HEK293 (cell line): ENCODE measurements around the gene MYCBPAP.

Experiments
- CTCF ChIA-PET: fragments of 350-600 bp; formaldehyde crosslinking; extraction: SDS; loops from one replicate; lab custom pipeline; 2021; ENCODE audit warnings: antibody characterized with exemption; lab: Yijun Ruan, JAX
- POLR2A ChIA-PET: fragments of 300-600 bp; formaldehyde crosslinking; extraction: SDS; loops from one replicate; lab custom pipeline; 2020; ENCODE audit warnings: antibody characterized with exemption, inconsistent platforms; lab: Yijun Ruan, JAX
- H3K27ac ChIP-seq: fragments of 200-500 bp; sonication (Bioruptor generic); 2 replicates; pipeline ENCODE4 v1.5.1; 2014; ENCODE audit warnings: low read depth, low read length, control low read depth, inconsistent platforms; ENCODE audit errors: extremely low read depth
- H3K36me3 ChIP-seq, 2 experiments: fragments of 200-500 bp in 1 of 2; sonication (Bioruptor generic) in 1 of 2; 1 replicate in 1 of 2; 2 replicates in 1 of 2; pipeline ENCODE4 v1.5.1; 2014 to 2017; ENCODE audit warnings: inconsistent platforms in 2 of 2, low read length in 2 of 2; ENCODE audit not compliant: control insufficient read depth in 2 of 2, insufficient read depth in 1 of 2
- H3K4me1 ChIP-seq: fragments of 200-500 bp; sonication (Bioruptor generic); 2 replicates; pipeline ENCODE4 v1.5.1; 2014; ENCODE audit warnings: mild to moderate bottlenecking, low read length, inconsistent platforms; ENCODE audit not compliant: control insufficient read depth, insufficient read depth
- H3K4me3 ChIP-seq: 2 replicates; pipeline ENCODE4 v1.5.1; 2011; ENCODE audit warnings: low read depth, mild to moderate bottlenecking, control low read depth, low read length, moderate library complexity
- H3K9me3 ChIP-seq: fragments of 200-500 bp; sonication (Bioruptor generic); 2 replicates; pipeline ENCODE4 v1.5.1; 2014; ENCODE audit warnings: low read depth, low read length, inconsistent platforms; ENCODE audit not compliant: control insufficient read depth, insufficient read depth
- GFI1B ChIP-seq: fragments of 450-650 bp; formaldehyde crosslinking; IDR thresholded peaks from 2 replicates; pipeline ENCODE4 v1.5.1; 2016; ENCODE audit warnings: missing biosample characterization, missing genetic modification characterization
- KLF8 ChIP-seq: fragments of 450-650 bp; formaldehyde crosslinking; IDR thresholded peaks from 2 replicates; pipeline ENCODE4 v1.5.1; 2016; ENCODE audit warnings: missing biosample characterization, missing genetic modification characterization
- SCRT2 ChIP-seq: fragments of 450-650 bp; formaldehyde crosslinking; IDR thresholded peaks from 2 replicates; pipeline ENCODE4 v1.5.1; 2016; ENCODE audit warnings: missing biosample characterization, missing genetic modification characterization
- SP3 ChIP-seq: fragments of 450-650 bp; formaldehyde crosslinking; IDR thresholded peaks from 2 replicates; pipeline ENCODE4 v1.5.1; 2016; ENCODE audit warnings: missing biosample characterization, missing genetic modification characterization
- YY2 ChIP-seq: fragments of 450-650 bp; formaldehyde crosslinking; IDR thresholded peaks from 2 replicates; pipeline ENCODE4 v1.5.1; 2016; ENCODE audit warnings: missing biosample characterization, missing genetic modification characterization
- ZEB2 ChIP-seq: fragments of 450-650 bp; formaldehyde crosslinking; IDR thresholded peaks from 2 replicates; pipeline ENCODE4 v1.5.1; 2016; ENCODE audit warnings: missing biosample characterization, missing genetic modification characterization
- ZFP37 ChIP-seq: fragments of 450-650 bp; formaldehyde crosslinking; IDR thresholded peaks from 2 replicates; pipeline ENCODE4 v1.5.1; 2016; ENCODE audit warnings: missing biosample characterization, missing genetic modification characterization
- ZFP41 ChIP-seq: fragments of 450-650 bp; formaldehyde crosslinking; IDR thresholded peaks from 2 replicates; pipeline ENCODE4 v1.5.1; 2016; ENCODE audit warnings: missing biosample characterization, missing genetic modification characterization, borderline replicate concordance
- ZNF19 ChIP-seq: fragments of 450-650 bp; formaldehyde crosslinking; IDR thresholded peaks from 2 replicates; pipeline ENCODE4; 2016; ENCODE audit warnings: missing biosample characterization, missing genetic modification characterization, low read depth
- ZNF23 ChIP-seq: fragments of 450-650 bp; formaldehyde crosslinking; IDR thresholded peaks from 2 replicates; pipeline ENCODE4 v1.5.1; 2016; ENCODE audit warnings: missing biosample characterization, missing genetic modification characterization, borderline replicate concordance
- ZNF302 ChIP-seq: fragments of 450-650 bp; formaldehyde crosslinking; IDR thresholded peaks from 2 replicates; pipeline ENCODE4 v1.5.1; 2016; ENCODE audit warnings: missing biosample characterization, missing genetic modification characterization, low read depth
- ZNF37A ChIP-seq: fragments of 450-650 bp; IDR thresholded peaks from 2 replicates; pipeline ENCODE4 v1.5.1; 2018; ENCODE audit warnings: missing biosample characterization, missing genetic modification characterization
- ZNF394 ChIP-seq: fragments of 450-650 bp; formaldehyde crosslinking; IDR thresholded peaks from 2 replicates; pipeline ENCODE4 v1.5.1; 2016; ENCODE audit warnings: missing biosample characterization, missing genetic modification characterization, mild to moderate bottlenecking, moderate library complexity, borderline replicate concordance
- ZNF423 ChIP-seq: fragments of 450-650 bp; formaldehyde crosslinking; IDR thresholded peaks from 2 replicates; pipeline ENCODE4 v1.5.1; 2016; ENCODE audit warnings: missing biosample characterization, missing genetic modification characterization
- ZNF654 ChIP-seq: fragments of 450-650 bp; formaldehyde crosslinking; IDR thresholded peaks from 2 replicates; pipeline ENCODE4 v1.5.1; 2016; ENCODE audit warnings: low read depth, missing biosample characterization, missing genetic modification characterization
- ZNF660 ChIP-seq: fragments of 450-650 bp; IDR thresholded peaks from 2 replicates; pipeline ENCODE4 v1.5.1; 2018; ENCODE audit warnings: missing biosample characterization, mild to moderate bottlenecking, missing genetic modification characterization
- ZNF777 ChIP-seq: fragments of 450-650 bp; formaldehyde crosslinking; IDR thresholded peaks from 2 replicates; pipeline ENCODE4 v1.5.1; 2017; ENCODE audit warnings: missing biosample characterization, missing genetic modification characterization, borderline replicate concordance
- ZSCAN16 ChIP-seq: fragments of 450-650 bp; formaldehyde crosslinking; IDR thresholded peaks from 2 replicates; pipeline ENCODE4 v1.5.1; 2016; ENCODE audit warnings: missing biosample characterization, missing genetic modification characterization
- ZSCAN30 ChIP-seq: fragments of 450-650 bp; IDR thresholded peaks from 2 replicates; pipeline ENCODE4 v1.5.1; 2018; ENCODE audit warnings: missing biosample characterization, mild to moderate bottlenecking, missing genetic modification characterization, moderate library complexity
- TF ChIP-seq, protein P1 (sequence below): fragments of 450-650 bp; formaldehyde crosslinking; IDR thresholded peaks from 2 replicates; pipeline ENCODE4 v1.5.1; 2016; ENCODE audit warnings: missing biosample characterization, missing genetic modification characterization
- TF ChIP-seq, protein P2 (sequence below): fragments of 450-650 bp; formaldehyde crosslinking; IDR thresholded peaks from 2 replicates; pipeline ENCODE4 v1.5.1; 2016; ENCODE audit warnings: missing biosample characterization, missing genetic modification characterization
- TF ChIP-seq, protein P3 (sequence below): fragments of 450-650 bp; formaldehyde crosslinking; IDR thresholded peaks from 2 replicates; pipeline ENCODE4 v1.5.1; 2016; ENCODE audit warnings: missing biosample characterization, missing genetic modification characterization
- TF ChIP-seq, protein P4 (sequence below): fragments of 450-650 bp; formaldehyde crosslinking; IDR thresholded peaks from 2 replicates; pipeline ENCODE4 v1.5.1; 2017; ENCODE audit warnings: missing biosample characterization, missing genetic modification characterization
- TF ChIP-seq, protein P5 (sequence below): fragments of 450-650 bp; formaldehyde crosslinking; IDR thresholded peaks from 2 replicates; pipeline ENCODE4 v1.5.1; 2016; ENCODE audit warnings: missing biosample characterization, missing genetic modification characterization
- TF ChIP-seq, protein P6 (sequence below): fragments of 450-650 bp; formaldehyde crosslinking; IDR thresholded peaks from 2 replicates; pipeline ENCODE4 v1.5.1; 2016; ENCODE audit warnings: missing biosample characterization, missing genetic modification characterization, low read depth

The MYCBPAP gene

DNA sequence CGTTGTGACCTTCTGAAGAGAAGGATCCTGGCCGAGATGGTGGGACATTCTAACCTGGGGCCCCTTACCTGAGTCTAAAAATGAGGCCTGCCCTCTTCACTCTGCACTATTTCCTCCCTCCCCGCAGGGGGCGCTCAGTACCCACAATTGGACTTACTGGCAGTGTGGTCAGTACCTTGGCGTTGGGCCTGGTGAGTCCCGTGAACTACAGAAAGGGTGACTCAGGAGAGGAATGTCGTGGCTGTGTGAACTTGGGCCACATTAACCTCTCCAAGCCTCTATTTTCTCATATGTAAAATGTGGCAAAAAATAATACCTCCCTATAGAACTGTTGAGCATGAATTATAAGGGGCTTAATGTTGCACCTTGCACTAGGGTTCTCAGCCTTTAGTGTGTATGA is 25.7 kb upstream of the MYCBPAP start (continued):
- TF ChIP-seq SCRT2 (tag by site-specific recombination) (peak; percentile 35; the same call in 1 of the 2 replicates), ZNF19 (tag by site-specific recombination) (no peak), ZEB2 (0 out of 2 replicates have a peak, but pooled peaks have one; percentile 22), ZSCAN30 (tag by site-specific recombination) (0 out of 2 replicates have a peak, but pooled peaks have one; percentile 21), ZNF660 (peak; percentile 85), SP3 (no peak; the same call in 1 of the 2 replicates), ZNF23 (tag by site-specific recombination) (no peak), ZNF777 (no peak), ZNF654 (tag by site-specific recombination) (peak; percentile 85), ZFP37 (tag by site-specific recombination) (0 out of 2 replicates have a peak, but pooled peaks have one; percentile 53), ZNF394 (tag by site-specific recombination) (peak; percentile 22; the same call in 1 of the 2 replicates)
- TF ChIP-seq, protein P1, sequence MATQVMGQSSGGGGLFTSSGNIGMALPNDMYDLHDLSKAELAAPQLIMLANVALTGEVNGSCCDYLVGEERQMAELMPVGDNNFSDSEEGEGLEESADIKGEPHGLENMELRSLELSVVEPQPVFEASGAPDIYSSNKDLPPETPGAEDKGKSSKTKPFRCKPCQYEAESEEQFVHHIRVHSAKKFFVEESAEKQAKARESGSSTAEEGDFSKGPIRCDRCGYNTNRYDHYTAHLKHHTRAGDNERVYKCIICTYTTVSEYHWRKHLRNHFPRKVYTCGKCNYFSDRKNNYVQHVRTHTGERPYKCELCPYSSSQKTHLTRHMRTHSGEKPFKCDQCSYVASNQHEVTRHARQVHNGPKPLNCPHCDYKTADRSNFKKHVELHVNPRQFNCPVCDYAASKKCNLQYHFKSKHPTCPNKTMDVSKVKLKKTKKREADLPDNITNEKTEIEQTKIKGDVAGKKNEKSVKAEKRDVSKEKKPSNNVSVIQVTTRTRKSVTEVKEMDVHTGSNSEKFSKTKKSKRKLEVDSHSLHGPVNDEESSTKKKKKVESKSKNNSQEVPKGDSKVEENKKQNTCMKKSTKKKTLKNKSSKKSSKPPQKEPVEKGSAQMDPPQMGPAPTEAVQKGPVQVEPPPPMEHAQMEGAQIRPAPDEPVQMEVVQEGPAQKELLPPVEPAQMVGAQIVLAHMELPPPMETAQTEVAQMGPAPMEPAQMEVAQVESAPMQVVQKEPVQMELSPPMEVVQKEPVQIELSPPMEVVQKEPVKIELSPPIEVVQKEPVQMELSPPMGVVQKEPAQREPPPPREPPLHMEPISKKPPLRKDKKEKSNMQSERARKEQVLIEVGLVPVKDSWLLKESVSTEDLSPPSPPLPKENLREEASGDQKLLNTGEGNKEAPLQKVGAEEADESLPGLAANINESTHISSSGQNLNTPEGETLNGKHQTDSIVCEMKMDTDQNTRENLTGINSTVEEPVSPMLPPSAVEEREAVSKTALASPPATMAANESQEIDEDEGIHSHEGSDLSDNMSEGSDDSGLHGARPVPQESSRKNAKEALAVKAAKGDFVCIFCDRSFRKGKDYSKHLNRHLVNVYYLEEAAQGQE: no peak
- TF ChIP-seq, protein P2, sequence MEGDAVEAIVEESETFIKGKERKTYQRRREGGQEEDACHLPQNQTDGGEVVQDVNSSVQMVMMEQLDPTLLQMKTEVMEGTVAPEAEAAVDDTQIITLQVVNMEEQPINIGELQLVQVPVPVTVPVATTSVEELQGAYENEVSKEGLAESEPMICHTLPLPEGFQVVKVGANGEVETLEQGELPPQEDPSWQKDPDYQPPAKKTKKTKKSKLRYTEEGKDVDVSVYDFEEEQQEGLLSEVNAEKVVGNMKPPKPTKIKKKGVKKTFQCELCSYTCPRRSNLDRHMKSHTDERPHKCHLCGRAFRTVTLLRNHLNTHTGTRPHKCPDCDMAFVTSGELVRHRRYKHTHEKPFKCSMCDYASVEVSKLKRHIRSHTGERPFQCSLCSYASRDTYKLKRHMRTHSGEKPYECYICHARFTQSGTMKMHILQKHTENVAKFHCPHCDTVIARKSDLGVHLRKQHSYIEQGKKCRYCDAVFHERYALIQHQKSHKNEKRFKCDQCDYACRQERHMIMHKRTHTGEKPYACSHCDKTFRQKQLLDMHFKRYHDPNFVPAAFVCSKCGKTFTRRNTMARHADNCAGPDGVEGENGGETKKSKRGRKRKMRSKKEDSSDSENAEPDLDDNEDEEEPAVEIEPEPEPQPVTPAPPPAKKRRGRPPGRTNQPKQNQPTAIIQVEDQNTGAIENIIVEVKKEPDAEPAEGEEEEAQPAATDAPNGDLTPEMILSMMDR (tag by site-specific recombination): peak; percentile 89
- TF ChIP-seq, protein P3, sequence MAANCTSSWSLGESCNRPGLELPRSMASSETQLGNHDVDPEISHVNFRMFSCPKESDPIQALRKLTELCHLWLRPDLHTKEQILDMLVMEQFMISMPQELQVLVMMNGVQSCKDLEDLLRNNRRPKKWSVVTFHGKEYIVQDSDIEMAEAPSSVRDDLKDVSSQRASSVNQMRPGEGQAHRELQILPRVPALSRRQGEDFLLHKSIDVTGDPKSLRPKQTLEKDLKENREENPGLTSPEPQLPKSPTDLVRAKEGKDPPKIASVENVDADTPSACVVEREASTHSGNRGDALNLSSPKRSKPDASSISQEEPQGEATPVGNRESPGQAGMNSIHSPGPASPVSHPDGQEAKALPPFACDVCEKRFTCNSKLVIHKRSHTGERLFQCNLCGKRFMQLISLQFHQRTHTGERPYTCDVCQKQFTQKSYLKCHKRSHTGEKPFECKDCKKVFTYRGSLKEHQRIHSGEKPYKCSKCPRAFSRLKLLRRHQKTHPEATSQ: no peak

DNA sequence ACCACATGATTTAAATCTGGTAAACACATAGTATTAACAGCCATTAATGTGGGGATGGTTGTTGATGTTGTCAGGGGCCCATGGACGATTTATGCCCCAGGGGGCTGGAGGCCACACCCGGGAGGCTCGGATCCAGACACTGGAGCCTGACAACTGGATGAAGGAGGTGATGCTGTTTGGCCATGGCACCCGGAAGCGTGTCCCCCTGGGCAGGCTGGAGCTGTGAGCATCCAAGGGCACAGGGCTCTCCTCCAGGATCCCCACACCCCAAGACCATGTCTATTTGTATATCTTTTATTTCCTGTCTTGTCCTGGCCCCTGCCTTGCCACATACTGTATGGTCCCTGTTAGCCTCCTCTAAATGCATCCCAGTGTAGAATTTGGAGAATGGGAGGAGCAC is 25.0 kb upstream of the MYCBPAP start:
- H3K27ac ChIP-seq: no peak overlapping the region
- CTCF ChIA-PET: interaction anchor here (0.6 to 10.0 kb wide), 33 partner anchors 10 to 1752 kb away, joined by 3 to 95 read pairs (median 4); partner anchors contain the start of genes CACNA1G, LRRC59 and SPATA20
- H3K36me3 ChIP-seq: peaks cover 21 to 45% of the 10 kb centered on the region in 2 experiments
- H3K4me1 ChIP-seq: peaks cover 4% of the 10 kb centered on the region
- POLR2A ChIA-PET: interaction anchor here (0.7 to 1.6 kb wide), 2 partner anchors 64 to 86 kb away, joined by 3 read pairs; partner anchors contain the start of genes LRRC59 and SPATA20
- H3K9me3 ChIP-seq: no peaks in the 10 kb centered on the region
- no peak overlapping the region for H3K4me3 ChIP-seq
- TF ChIP-seq, protein P4, sequence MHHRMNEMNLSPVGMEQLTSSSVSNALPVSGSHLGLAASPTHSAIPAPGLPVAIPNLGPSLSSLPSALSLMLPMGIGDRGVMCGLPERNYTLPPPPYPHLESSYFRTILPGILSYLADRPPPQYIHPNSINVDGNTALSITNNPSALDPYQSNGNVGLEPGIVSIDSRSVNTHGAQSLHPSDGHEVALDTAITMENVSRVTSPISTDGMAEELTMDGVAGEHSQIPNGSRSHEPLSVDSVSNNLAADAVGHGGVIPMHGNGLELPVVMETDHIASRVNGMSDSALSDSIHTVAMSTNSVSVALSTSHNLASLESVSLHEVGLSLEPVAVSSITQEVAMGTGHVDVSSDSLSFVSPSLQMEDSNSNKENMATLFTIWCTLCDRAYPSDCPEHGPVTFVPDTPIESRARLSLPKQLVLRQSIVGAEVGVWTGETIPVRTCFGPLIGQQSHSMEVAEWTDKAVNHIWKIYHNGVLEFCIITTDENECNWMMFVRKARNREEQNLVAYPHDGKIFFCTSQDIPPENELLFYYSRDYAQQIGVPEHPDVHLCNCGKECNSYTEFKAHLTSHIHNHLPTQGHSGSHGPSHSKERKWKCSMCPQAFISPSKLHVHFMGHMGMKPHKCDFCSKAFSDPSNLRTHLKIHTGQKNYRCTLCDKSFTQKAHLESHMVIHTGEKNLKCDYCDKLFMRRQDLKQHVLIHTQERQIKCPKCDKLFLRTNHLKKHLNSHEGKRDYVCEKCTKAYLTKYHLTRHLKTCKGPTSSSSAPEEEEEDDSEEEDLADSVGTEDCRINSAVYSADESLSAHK (tag by site-specific recombination): no peak
- TF ChIP-seq ZNF302 (tag by site-specific recombination): no peak
- TF ChIP-seq ZFP41 (tag by site-specific recombination): no peak
- TF ChIP-seq, protein P5, sequence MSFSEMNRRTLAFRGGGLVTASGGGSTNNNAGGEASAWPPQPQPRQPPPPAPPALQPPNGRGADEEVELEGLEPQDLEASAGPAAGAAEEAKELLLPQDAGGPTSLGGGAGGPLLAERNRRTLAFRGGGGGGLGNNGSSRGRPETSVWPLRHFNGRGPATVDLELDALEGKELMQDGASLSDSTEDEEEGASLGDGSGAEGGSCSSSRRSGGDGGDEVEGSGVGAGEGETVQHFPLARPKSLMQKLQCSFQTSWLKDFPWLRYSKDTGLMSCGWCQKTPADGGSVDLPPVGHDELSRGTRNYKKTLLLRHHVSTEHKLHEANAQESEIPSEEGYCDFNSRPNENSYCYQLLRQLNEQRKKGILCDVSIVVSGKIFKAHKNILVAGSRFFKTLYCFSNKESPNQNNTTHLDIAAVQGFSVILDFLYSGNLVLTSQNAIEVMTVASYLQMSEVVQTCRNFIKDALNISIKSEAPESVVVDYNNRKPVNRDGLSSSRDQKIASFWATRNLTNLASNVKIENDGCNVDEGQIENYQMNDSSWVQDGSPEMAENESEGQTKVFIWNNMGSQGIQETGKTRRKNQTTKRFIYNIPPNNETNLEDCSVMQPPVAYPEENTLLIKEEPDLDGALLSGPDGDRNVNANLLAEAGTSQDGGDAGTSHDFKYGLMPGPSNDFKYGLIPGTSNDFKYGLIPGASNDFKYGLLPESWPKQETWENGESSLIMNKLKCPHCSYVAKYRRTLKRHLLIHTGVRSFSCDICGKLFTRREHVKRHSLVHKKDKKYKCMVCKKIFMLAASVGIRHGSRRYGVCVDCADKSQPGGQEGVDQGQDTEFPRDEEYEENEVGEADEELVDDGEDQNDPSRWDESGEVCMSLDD (tag by site-specific recombination): no peak
- TF ChIP-seq KLF8: no peak
- TF ChIP-seq, protein P6, sequence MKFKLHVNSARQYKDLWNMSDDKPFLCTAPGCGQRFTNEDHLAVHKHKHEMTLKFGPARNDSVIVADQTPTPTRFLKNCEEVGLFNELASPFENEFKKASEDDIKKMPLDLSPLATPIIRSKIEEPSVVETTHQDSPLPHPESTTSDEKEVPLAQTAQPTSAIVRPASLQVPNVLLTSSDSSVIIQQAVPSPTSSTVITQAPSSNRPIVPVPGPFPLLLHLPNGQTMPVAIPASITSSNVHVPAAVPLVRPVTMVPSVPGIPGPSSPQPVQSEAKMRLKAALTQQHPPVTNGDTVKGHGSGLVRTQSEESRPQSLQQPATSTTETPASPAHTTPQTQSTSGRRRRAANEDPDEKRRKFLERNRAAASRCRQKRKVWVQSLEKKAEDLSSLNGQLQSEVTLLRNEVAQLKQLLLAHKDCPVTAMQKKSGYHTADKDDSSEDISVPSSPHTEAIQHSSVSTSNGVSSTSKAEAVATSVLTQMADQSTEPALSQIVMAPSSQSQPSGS (tag by site-specific recombination): no peak
- TF ChIP-seq ZNF423 (tag by site-specific recombination): no peak
- no peak for TF ChIP-seq ZSCAN16
- TF ChIP-seq GFI1B (tag by site-specific recombination): no peak
- TF ChIP-seq ZNF37A (tag by site-specific recombination): no peak
- no peak for TF ChIP-seq YY2 (tag by site-specific recombination)
